Fibroblast of peridontal ligament (primary cell): ENCODE data around the gene RAB3C.
"Not testable (repeated sequence)": the region's sequence is repeated elsewhere in the genome, so short reads cannot be mapped to it uniquely, and the experiment has no call there.

Experiments
- DNase-seq: peaks from one replicate; pipeline ENCODE4 v3.0.0-alpha.2; 2010; ENCODE audit errors: extremely low read depth

RAB3C gene

DNA sequence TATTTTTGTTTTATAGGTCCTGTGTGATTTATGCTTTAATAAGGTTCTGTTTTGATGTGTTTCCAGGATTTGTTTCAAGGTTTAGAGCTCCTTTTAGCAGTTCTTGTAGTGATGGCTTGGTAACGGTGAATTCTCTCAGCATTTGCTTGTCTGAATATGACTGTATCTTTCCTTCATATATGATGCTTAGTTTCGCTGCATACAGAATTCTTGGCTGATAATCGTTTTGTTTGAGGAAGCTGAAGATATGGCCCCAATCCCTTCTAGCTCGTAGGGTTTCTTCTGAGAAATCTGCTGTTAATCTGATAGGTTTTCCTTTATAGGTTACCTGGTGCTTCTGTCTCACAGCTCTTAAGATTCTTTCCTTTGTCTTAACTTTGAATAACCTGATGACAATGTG is 20.0 kb downstream of the RAB3C start:
- not testable (repeated sequence) for DNase-seq

GRCh38 chr5:58606064-58606463 is 23.2 kb downstream of the RAB3C start:
- DNase-seq: no peak

DNA sequence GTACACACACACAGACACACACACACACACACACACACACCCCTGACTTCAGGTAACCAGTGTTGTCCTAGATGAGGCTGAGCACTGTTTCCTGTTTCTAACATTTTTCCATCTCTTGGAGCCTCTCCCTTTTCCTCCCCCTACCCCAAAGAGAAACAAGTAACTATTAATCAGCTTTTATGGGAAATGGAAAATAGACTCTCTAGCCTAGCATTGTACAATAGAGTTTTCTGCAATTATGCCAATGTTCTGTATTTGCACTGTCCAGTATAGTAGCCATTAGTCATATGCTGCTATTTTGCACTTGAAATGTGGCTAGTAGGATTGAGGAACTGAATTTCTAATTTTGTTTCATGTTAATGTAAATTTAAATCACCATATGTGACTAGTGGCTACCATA is 33.1 kb downstream of the RAB3C start:
- DNase-seq: no peak

DNA sequence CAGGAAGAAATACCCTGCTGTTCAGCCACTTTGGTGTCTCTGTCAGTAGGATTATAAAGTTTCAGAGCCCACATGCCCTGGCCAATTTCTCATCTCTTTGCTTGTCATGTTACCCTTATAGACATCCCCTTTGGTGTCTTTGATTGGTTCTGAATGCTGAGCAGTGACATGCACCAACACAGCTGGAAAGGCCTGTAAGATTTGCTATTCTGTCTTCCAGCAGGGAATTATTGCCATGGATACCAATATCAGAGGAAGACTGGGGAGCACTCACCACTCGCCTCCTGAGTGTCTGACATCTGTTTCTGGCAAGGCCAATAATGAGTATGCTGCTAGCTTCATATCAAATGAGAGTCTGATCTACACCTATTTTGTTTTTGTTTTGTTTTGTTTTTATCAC is 34.4 kb downstream of the RAB3C start:
- no peak for DNase-seq

- DNase-seq: no peak
Measured at GRCh38 chr5:58620336-58620735, 37.5 kb downstream of the RAB3C start.

DNA sequence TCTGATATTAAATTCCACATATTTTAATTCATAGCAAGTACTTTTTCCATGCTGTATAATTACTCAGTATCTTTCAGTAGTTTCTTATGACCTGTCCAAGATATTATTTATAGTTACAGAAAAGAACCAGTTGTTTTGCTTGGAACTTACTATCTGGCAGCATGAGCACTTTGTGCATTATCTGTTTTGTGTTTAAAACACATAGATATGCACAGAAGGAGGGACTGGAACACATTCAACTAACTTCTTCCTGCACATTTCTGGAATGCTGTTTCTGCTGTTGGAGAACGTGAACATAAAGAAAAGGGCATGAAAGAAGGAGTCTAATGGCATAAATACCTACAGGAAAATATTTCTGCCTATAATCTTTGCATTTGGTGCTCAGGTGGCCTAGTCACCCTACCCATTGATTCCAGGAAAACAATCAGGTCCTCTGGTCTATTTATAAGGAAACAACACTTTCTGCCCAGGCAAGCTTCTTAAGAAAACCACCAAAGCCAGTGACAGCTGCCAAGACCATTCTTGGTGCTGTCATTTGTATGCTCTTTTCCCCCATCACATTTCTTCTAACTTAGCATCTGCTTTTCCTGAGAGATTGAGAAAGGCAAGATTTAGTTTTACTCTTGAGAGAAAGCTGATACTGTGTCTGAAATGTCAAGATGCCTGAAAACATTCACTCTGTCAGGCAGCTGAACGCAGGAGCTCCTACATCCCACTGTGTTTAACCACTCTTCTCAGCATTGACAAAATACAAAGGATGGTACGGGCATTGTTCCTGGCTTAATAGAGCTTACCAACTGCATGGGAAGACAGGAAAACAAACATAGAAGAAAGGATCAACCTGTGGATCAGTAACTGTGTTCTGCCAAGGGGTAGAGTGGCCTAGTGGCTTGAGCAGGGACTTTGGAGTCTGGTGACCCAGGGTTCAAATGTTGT is 40.3 kb downstream of the RAB3C start:
- DNase-seq: no peak

- no peak for DNase-seq
Measured at GRCh38 chr5:58628626-58629025, 45.8 kb downstream of the RAB3C start.

DNA sequence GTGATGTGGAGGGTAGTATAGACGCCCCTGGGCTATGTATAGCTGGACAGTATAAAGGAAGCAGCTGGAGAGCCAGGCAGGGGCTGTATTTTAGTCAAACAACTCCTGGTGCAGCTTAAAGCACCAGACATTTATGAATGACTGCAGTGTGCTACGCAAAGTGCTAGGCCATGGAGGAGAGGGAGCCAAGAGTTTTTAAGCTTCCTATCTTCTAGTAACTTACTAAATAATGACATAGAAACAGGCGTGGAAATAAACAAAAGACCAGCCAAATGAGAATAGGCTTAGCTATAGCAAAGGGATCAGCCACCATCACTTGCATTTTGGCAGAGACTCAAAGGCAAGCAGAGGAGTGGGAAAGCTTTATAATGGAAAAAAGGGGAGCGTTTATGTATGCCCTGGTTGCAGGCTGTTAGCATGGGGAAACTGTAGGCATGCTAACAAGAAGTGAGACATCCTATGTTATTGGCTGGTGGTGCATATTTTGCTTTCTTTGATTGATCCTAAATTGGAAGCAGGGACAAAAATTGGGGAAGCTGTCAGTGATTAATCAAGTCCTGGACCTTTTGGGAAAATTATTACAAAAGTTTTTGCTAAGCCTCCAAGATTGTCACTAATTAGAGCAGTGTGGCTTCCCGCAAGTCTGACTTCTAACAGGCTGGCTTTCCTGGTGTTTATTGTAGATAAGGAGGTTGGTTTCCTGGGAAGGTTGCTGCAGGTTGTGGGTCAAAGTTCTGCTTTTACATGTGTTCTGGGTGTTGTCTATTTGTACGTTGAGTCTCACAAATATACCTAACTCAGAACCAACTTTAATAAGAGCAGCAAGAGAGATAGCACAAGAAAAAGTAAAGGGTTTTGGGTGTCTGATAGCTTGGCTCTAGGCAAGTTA is 46.6 kb downstream of the RAB3C start:
- DNase-seq: no peak

GRCh38 chr5:58631895-58632294 is 49.0 kb downstream of the RAB3C start:
- no peak for DNase-seq

GRCh38 chr5:58635416-58635815 is 52.5 kb downstream of the RAB3C start:
- DNase-seq: no peak

- no peak for DNase-seq
Measured at GRCh38 chr5:58640011-58640410, 57.1 kb downstream of the RAB3C start.

- DNase-seq: no peak
Measured at GRCh38 chr5:58641533-58641932, 58.7 kb downstream of the RAB3C start.

GRCh38 chr5:58648846-58649245 is 66.0 kb downstream of the RAB3C start:
- no peak for DNase-seq

GRCh38 chr5:58649716-58650115 is 66.8 kb downstream of the RAB3C start:
- no peak for DNase-seq

GRCh38 chr5:58653521-58653920 is 70.6 kb downstream of the RAB3C start:
- DNase-seq: no peak

DNA sequence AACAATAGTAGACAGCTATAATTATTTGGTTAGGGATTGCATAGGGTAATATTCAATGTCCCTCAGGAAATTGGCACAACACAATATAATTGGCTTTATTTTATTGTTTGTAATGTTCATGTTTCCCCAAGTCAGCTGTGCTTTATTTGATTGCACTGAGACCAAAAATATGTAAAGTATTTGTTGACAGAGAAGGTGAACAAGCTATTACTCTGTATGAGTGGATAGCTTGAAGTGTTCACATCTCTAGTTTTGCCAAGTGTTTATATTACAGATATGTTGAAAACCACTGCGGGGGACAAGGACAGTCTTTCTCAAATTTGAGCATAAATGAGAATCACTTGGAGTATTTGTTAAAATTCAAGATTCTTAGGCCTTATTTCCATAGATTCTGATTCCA is 83.3 kb downstream of the RAB3C start:
- DNase-seq: no peak

GRCh38 chr5:58666598-58667581 is 84.0 kb downstream of the RAB3C start:
- DNase-seq: no peak

GRCh38 chr5:58670582-58670981 is 87.7 kb downstream of the RAB3C start:
- no peak for DNase-seq

DNA sequence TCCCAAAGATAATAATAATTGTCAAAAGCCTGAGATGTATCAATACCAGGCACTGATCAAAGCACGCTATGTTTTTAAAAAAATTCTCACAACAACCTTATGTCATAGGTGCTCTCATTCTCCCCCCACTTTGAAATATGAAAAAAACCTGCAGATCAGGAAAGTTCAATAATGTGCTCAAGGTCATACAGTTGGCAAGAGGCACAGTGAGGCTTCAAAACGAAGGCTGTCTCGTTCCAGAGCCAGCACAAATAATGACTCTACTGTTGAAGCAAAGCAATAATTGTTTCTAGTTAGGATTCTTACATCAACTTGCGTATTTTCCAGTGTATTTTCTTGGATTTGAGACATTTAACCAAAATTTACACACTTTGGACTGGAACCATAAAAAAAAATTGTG is 88.3 kb downstream of the RAB3C start:
- no peak for DNase-seq

DNA sequence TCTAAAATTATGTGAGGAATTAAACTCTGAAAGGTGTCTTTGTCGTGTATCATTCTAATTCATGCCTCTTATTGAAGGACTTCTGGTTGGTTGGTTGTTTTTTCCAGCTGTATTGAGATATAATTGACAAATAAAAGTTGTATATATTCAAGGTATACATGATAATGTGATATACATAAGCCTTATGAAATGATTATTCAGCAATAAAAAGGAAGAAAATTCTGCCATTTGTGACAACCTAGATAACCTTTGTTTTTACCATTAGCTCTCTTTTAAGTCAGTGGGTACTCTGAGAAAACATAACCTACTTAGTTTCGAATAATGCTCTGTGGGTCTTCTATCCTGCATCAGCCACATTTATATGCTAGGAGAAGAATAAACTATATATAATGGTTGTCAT is 89.6 kb downstream of the RAB3C start:
- DNase-seq: no peak

DNA sequence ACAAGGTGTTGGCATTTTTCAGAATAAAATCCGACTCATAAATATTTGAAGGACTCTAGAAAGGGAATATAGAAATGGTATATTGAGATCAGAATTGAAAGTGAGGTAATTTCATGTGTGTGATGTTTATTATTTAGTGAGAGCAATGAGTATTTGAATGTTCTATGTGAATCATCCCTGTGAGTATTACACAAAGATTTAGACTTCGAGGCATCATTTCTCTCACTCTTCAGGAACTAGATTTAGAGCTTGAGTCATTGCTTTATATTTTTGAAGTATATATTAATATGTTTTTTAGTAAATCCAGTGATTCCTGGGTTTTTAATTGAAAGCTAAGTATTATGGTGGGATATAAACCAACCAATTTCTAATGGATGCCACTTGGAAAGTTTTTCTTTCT is 91.2 kb downstream of the RAB3C start:
- no peak for DNase-seq

- no peak for DNase-seq
Measured at GRCh38 chr5:58674711-58675110, 91.8 kb downstream of the RAB3C start.
